HCT116 (cell line): ENCODE results near the gene SPATA21. TPM values are rescaled to one million over a fixed set of nuclear protein-coding genes. Genes with fewer than 3 reads are reported as not detected.
A peak's percentile ranks its signal among the peaks of the same experiment; 100 is the strongest.

Source experiments
- ATAC-seq: fragments of 200-7000 bp; cut with Tn5 transposase; 2 replicates; pipeline ENCODE4 v1.9.1; 2020; ENCODE audit warnings: mild to moderate bottlenecking, moderate library complexity
- BruUV-seq: library from RNA; stranded (reverse); fragments of 400-500 nt; replicated peaks from 2 replicates; lab custom pipeline; 2021; lab: Mats Ljungman, UMichigan
- CTCF ChIA-PET: fragments of 300-600 bp; sonication (Branson Sonifier 250); formaldehyde crosslinking; loops from one replicate; lab custom pipeline; 2021; ENCODE audit warnings: antibody characterized with exemption; lab: Charles Lee
- POLR2A ChIA-PET: fragments of 300-600, 350-600 bp; sonication (Branson Sonifier 250); formaldehyde crosslinking; loops from one replicate; lab custom pipeline; 2021; ENCODE audit warnings: antibody characterized with exemption; lab: Charles Lee
- RAD21 ChIA-PET, 2 experiments: fragments of 300-600 bp; sonication (Branson Sonifier 250); formaldehyde crosslinking; loops; one replicate each; lab custom pipeline; 2023; ENCODE audit warnings: low total read pairs in 2 of 2; ENCODE audit not compliant: uncharacterized antibody in 2 of 2, unreplicated experiment in 2 of 2, low non-redundant PET in 1 of 2; lab: Charles Lee
- DNase-seq: peaks from one replicate; pipeline ENCODE4 v3.0.0-alpha.2; 2010; ENCODE audit warnings: low read depth, low spot score
- H2AFZ ChIP-seq: fragments of 200-600 bp; shearing (Covaris generic), sonication (generic); 2 replicates; pipeline ENCODE4 v1.6.1; 2017; ENCODE audit warnings: low read depth, mixed run types, mixed read lengths, antibody characterized with exemption, low read length; ENCODE audit not compliant: poor library complexity, severe bottlenecking
- H3K27ac ChIP-seq: 2 replicates; pipeline ENCODE4 v1.5.1; 2012; ENCODE audit warnings: low read depth, low read length
- H3K27me3 ChIP-seq: fragments of 200-600 bp; sonication (generic); 2 replicates; pipeline ENCODE4 v1.6.1; 2016; ENCODE audit warnings: mixed run types, low read length, mixed read lengths; ENCODE audit not compliant: insufficient read depth
- H3K36me3 ChIP-seq, 2 experiments: fragments of 200-500 bp in 1 of 2; fragments of 200-600 bp in 1 of 2; sonication (Bioruptor generic) in 1 of 2; sonication (generic) in 1 of 2; 2 replicates each; pipeline versions ENCODE4 v1.5.1 to v1.6.1; 2014 to 2016; ENCODE audit warnings: low read length in 2 of 2, inconsistent platforms in 1 of 2, mixed read lengths in 1 of 2, mixed run types in 1 of 2; ENCODE audit not compliant: insufficient read depth in 2 of 2, control insufficient read depth in 1 of 2
- H3K4me1 ChIP-seq, 2 experiments: fragments of 200-600 bp in 1 of 2; sonication (generic) in 1 of 2; 2 replicates each; pipeline versions ENCODE4 v1.5.1 to v1.6.1; 2012 to 2017; ENCODE audit warnings: low read length in 2 of 2, inconsistent platforms in 1 of 2, mild to moderate bottlenecking in 1 of 2, mixed read lengths in 1 of 2, mixed run types in 1 of 2, moderate library complexity in 1 of 2; ENCODE audit not compliant: insufficient read depth in 2 of 2, control insufficient read depth in 1 of 2
- H3K4me2 ChIP-seq: fragments of 200-600 bp; sonication (generic); 2 replicates; pipeline ENCODE4 v1.6.1; 2017; ENCODE audit warnings: mixed run types, low read length, mixed read lengths
- H3K4me3 ChIP-seq, 2 experiments: fragments of 200-600 bp in 1 of 2; sonication (generic) in 1 of 2; replicated peaks in 1 of 2; 2 replicates each; pipeline ENCODE4 v1.5.1; 2011 to 2016; ENCODE audit warnings: low read length in 2 of 2, control low read depth in 1 of 2, low read depth in 1 of 2, mild to moderate bottlenecking in 1 of 2, mixed read lengths in 1 of 2, mixed run types in 1 of 2
- H3K79me2 ChIP-seq: fragments of 200-600 bp; sonication (generic); 2 replicates; pipeline ENCODE4 v1.6.1; 2017; ENCODE audit warnings: mild to moderate bottlenecking, mixed run types, low read length, moderate library complexity, mixed read lengths; ENCODE audit not compliant: insufficient read depth
- H3K9ac ChIP-seq: fragments of 200-600 bp; sonication (generic); 2 replicates; pipeline ENCODE4 v1.6.1; 2016; ENCODE audit warnings: low read length, mixed read lengths
- H3K9me2 ChIP-seq: fragments of 200-600 bp; sonication (generic), shearing (Covaris generic); 2 replicates; pipeline ENCODE4 v1.6.1; 2017; ENCODE audit warnings: mixed run types, mild to moderate bottlenecking, moderate library complexity; ENCODE audit not compliant: insufficient read depth
- H3K9me3 ChIP-seq, 2 experiments: fragments of 200-500 bp in 1 of 2; fragments of 200-600 bp in 1 of 2; sonication (Bioruptor generic) in 1 of 2; sonication (generic) in 1 of 2; 2 replicates each; pipeline ENCODE4 v1.6.1; 2014 to 2017; ENCODE audit warnings: low read length in 2 of 2, mixed read lengths in 2 of 2, inconsistent platforms in 1 of 2, low read depth in 1 of 2, mild to moderate bottlenecking in 1 of 2, mixed run types in 1 of 2, moderate library complexity in 1 of 2; ENCODE audit not compliant: control insufficient read depth in 1 of 2, insufficient read depth in 1 of 2
- H4K20me1 ChIP-seq: fragments of 200-600 bp; sonication (generic), shearing (Covaris generic); 2 replicates; pipeline ENCODE4 v1.6.1; 2017; ENCODE audit warnings: mixed run types, mild to moderate bottlenecking, moderate library complexity; ENCODE audit not compliant: insufficient read depth
- ATF3 ChIP-seq: IDR thresholded peaks from 2 replicates; pipeline ENCODE4 v1.6.1; 2012
- CBX3 ChIP-seq: IDR thresholded peaks from 2 replicates; pipeline ENCODE4 v1.6.1; 2012; ENCODE audit warnings: low read depth
- CEBPB ChIP-seq: IDR thresholded peaks from 2 replicates; pipeline ENCODE4 v1.6.1; 2012; ENCODE audit warnings: low read depth
- EGR1 ChIP-seq: IDR thresholded peaks from 2 replicates; pipeline ENCODE4 v1.6.1; 2012; ENCODE audit warnings: low read depth
- ELF1 ChIP-seq: IDR thresholded peaks from 2 replicates; pipeline ENCODE4 v1.6.1; 2012; ENCODE audit warnings: low read depth, borderline replicate concordance
- EZH2 ChIP-seq: fragments of 200-600 bp; sonication (generic); IDR thresholded peaks from 2 replicates; pipeline ENCODE4 v1.6.1; 2017; ENCODE audit warnings: antibody characterized with exemption, mixed run types
- EZH2phosphoT487 ChIP-seq: fragments of 200-600 bp; IDR thresholded peaks from 2 replicates; pipeline ENCODE4 v1.6.1; 2018; ENCODE audit warnings: antibody characterized with exemption, borderline replicate concordance
- FOSL1 ChIP-seq: IDR thresholded peaks from 2 replicates; pipeline ENCODE4 v1.6.1; 2012; ENCODE audit warnings: low read depth
- JUND ChIP-seq: IDR thresholded peaks from 2 replicates; pipeline ENCODE4 v1.6.1; 2012
- POLR2A ChIP-seq: IDR thresholded peaks from 2 replicates; pipeline ENCODE4 v1.7.0; 2011; ENCODE audit warnings: borderline replicate concordance; ENCODE audit not compliant: insufficient read depth, insufficient read length; ENCODE audit errors: extremely low read depth
- POLR2AphosphoS5 ChIP-seq: IDR thresholded peaks from 2 replicates; pipeline ENCODE4 v1.6.1; 2011; ENCODE audit warnings: mild to moderate bottlenecking, low read depth, low read length, moderate library complexity
- RAD21 ChIP-seq: IDR thresholded peaks from 2 replicates; pipeline ENCODE4 v1.6.1; 2012; ENCODE audit warnings: low read depth, mild to moderate bottlenecking
- REST ChIP-seq: IDR thresholded peaks from 2 replicates; pipeline ENCODE4 v1.6.1; 2012; ENCODE audit warnings: low read depth
- SP1 ChIP-seq: IDR thresholded peaks from 2 replicates; pipeline ENCODE4 v1.6.1; 2012; ENCODE audit warnings: low read depth
- TCF7L2 ChIP-seq: IDR thresholded peaks from 2 replicates; pipeline ENCODE4 v1.7.0; 2011; ENCODE audit warnings: borderline replicate concordance, inconsistent platforms; ENCODE audit not compliant: insufficient read depth, insufficient read length; ENCODE audit errors: extremely low read depth
- YY1 ChIP-seq: IDR thresholded peaks from 2 replicates; pipeline ENCODE4 v1.6.1; 2011; ENCODE audit warnings: low read length, low read depth, moderate library complexity, mild to moderate bottlenecking; ENCODE audit not compliant: insufficient replicate concordance; ENCODE audit errors: extremely low read depth
- ZBTB33 ChIP-seq: IDR thresholded peaks from 2 replicates; pipeline ENCODE4 v1.6.1; 2011; ENCODE audit warnings: mild to moderate bottlenecking, low read length, moderate library complexity; ENCODE audit not compliant: insufficient replicate concordance; ENCODE audit errors: extremely low read depth
- intact Hi-C: fragments of 100-400 bp; cut with micrococcal nuclease; formaldehyde crosslinking; loops from 2 replicates; pipeline ENCODE4 v1.10.0; 2022
- total RNA-seq: library from RNA; stranded (reverse); gene quantifications from one replicate; pipeline ENCODE4 v1.2.1, GENCODE V29; 2021; ENCODE audit not compliant: unreplicated experiment
- TF ChIP-seq, protein P1 (sequence below), 3 experiments: fragments of 200-600 bp in 1 of 3; sonication (generic) in 1 of 3; IDR thresholded peaks in 2 of 3; conservative IDR thresholded peaks in 1 of 3; 2 replicates each; pipeline ENCODE4 v1.5.1; 2012 to 2017; ENCODE audit warnings: low read depth in 2 of 3, low read length in 2 of 3, antibody characterized with exemption in 1 of 3, borderline replicate concordance in 1 of 3, control low read depth in 1 of 3, mild to moderate bottlenecking in 1 of 3, mixed read lengths in 1 of 3, mixed run types in 1 of 3, moderate library complexity in 1 of 3; ENCODE audit not compliant: insufficient read depth in 1 of 3
- TF ChIP-seq, protein P2 (sequence below): IDR thresholded peaks from 2 replicates; pipeline ENCODE4 v1.6.1; 2012

SPATA21 gene
- total RNA-seq, 1 experiment from 2014 or later = not detected

DNA sequence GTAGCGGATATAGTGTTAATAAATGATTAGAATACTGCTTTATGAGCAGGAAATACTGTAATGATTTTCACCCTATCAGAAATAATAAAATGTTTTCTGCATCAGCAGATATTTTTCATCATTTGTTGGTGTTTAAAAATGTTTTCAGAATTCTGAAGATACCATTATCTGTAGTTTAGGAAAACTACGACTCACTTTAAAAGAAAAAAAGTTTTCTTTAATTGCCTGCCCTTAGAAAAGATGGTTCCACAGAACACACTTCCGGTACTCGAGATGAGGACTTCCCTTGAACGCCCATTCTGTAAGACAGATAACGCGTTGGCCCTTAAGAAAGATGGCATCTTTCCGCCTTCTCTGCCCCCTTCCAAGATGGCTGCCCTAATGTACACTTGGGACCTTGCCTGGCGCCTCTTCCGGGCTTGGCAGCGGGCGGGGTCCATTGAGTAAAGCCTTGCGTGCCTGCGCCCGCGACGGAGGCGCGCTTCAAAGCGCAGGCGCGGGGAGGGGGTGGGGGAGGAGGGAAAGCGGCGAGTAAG is 70.4 kb downstream of the SPATA21 start, which contains the start of gene SZRD1:
Gene SZRD1 (plus strand): TSS at position 521 of the 536 bp plus-strand sequence. CDS start 16 bp downstream, outside the sequence.
- H3K9me2 ChIP-seq = no peaks in the 10 kb centered on the region
- intact Hi-C loops = loop anchor here (1.0 kb wide), 1 partner anchor 160 kb away; no protein-coding TSS in a partner anchor
- peak within 1 kb of the TSS; percentile 99 for H3K9ac ChIP-seq
- ChIA-PET RAD21 (no interaction called here), POLR2A (interaction anchor here (1.6 kb wide), 1 partner anchor 18 kb away, joined by 4 read pairs; no protein-coding TSS in a partner anchor), CTCF (interaction anchor here (1.2 to 1.3 kb wide), 2 partner anchors 11 to 254 kb away, joined by 3 to 4 read pairs; no protein-coding TSS in a partner anchor)
- peak within 1 kb of the TSS; percentile 92 for H3K27ac ChIP-seq
- no peaks in the 10 kb centered on the region for H3K9me3 ChIP-seq
- peak within 1 kb of the TSS; percentile 61 to 96 for H3K4me3 ChIP-seq
- H3K79me2 ChIP-seq = peaks cover 44% of the 10 kb centered on the region
- H3K4me2 ChIP-seq = peak within 1 kb of the TSS; percentile 87
- H3K4me1 ChIP-seq = peaks cover 4 to 35% of the 10 kb centered on the region in 2 experiments; a peak in 3 of 4 replicates
- H3K27me3 ChIP-seq = no peaks in the 10 kb centered on the region
- H4K20me1 ChIP-seq = peaks cover 6% of the 10 kb centered on the region; the same call in 1 of the 2 replicates
- DNase-seq (peak; percentile 98), ATAC-seq (peak; percentile 88)
- TSS peak; percentile 76 for BruUV-seq
- peak within 1 kb of the TSS; percentile 37 for H2AFZ ChIP-seq
- H3K36me3 ChIP-seq = no peaks in the 10 kb centered on the region
- TF ChIP-seq ATF3 (no peak), CEBPB (no peak), JUND (no peak), ZBTB33 (peak; percentile 21), SP1 (peak; percentile 85), POLR2A (no peak), ELF1 (peak; percentile 97), EZH2 (no peak), TCF7L2 (peak; percentile 77), FOSL1 (0 out of 2 replicates have a peak, but pooled peaks have one; percentile 14), YY1 (peak; percentile 100), EZH2phosphoT487 (no peak), POLR2AphosphoS5 (no peak), RAD21 (no peak), EGR1 (peak; percentile 98), CBX3 (peak; percentile 78), REST (no peak)
- TF ChIP-seq, protein P1, sequence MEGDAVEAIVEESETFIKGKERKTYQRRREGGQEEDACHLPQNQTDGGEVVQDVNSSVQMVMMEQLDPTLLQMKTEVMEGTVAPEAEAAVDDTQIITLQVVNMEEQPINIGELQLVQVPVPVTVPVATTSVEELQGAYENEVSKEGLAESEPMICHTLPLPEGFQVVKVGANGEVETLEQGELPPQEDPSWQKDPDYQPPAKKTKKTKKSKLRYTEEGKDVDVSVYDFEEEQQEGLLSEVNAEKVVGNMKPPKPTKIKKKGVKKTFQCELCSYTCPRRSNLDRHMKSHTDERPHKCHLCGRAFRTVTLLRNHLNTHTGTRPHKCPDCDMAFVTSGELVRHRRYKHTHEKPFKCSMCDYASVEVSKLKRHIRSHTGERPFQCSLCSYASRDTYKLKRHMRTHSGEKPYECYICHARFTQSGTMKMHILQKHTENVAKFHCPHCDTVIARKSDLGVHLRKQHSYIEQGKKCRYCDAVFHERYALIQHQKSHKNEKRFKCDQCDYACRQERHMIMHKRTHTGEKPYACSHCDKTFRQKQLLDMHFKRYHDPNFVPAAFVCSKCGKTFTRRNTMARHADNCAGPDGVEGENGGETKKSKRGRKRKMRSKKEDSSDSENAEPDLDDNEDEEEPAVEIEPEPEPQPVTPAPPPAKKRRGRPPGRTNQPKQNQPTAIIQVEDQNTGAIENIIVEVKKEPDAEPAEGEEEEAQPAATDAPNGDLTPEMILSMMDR (IDR thresholded peaks at IDR 0.05 in 2 of 3, conservative IDR thresholded peaks at IDR 0.05 in 1 of 3; ENCODE audit: borderline replicate concordance in 1 of 3, insufficient read depth in 1 of 3, low read depth in 2 of 3, low read length in 2 of 3) = no peak
- TF ChIP-seq, protein P2, sequence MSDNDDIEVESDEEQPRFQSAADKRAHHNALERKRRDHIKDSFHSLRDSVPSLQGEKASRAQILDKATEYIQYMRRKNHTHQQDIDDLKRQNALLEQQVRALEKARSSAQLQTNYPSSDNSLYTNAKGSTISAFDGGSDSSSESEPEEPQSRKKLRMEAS = peak; percentile 28
